GM12872 (cell line): ENCODE results near the gene C6orf89.

Source experiments
- TF ChIP-seq, protein P1 (sequence below): IDR thresholded peaks from 3 replicates; pipeline ENCODE4 v1.5.1; 2011; ENCODE audit warnings: low read depth, mild to moderate bottlenecking, low read length, moderate library complexity; ENCODE audit not compliant: insufficient read depth

Gene C6orf89

GRCh38 chr6:36973190-36973589, 87.4 kb downstream of the C6orf89 start:
- TF ChIP-seq, protein P1, sequence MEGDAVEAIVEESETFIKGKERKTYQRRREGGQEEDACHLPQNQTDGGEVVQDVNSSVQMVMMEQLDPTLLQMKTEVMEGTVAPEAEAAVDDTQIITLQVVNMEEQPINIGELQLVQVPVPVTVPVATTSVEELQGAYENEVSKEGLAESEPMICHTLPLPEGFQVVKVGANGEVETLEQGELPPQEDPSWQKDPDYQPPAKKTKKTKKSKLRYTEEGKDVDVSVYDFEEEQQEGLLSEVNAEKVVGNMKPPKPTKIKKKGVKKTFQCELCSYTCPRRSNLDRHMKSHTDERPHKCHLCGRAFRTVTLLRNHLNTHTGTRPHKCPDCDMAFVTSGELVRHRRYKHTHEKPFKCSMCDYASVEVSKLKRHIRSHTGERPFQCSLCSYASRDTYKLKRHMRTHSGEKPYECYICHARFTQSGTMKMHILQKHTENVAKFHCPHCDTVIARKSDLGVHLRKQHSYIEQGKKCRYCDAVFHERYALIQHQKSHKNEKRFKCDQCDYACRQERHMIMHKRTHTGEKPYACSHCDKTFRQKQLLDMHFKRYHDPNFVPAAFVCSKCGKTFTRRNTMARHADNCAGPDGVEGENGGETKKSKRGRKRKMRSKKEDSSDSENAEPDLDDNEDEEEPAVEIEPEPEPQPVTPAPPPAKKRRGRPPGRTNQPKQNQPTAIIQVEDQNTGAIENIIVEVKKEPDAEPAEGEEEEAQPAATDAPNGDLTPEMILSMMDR: no peak

GRCh38 chr6:36973647-36974046, 87.9 kb downstream of the C6orf89 start:
- TF ChIP-seq, protein P1: no peak

DNA sequence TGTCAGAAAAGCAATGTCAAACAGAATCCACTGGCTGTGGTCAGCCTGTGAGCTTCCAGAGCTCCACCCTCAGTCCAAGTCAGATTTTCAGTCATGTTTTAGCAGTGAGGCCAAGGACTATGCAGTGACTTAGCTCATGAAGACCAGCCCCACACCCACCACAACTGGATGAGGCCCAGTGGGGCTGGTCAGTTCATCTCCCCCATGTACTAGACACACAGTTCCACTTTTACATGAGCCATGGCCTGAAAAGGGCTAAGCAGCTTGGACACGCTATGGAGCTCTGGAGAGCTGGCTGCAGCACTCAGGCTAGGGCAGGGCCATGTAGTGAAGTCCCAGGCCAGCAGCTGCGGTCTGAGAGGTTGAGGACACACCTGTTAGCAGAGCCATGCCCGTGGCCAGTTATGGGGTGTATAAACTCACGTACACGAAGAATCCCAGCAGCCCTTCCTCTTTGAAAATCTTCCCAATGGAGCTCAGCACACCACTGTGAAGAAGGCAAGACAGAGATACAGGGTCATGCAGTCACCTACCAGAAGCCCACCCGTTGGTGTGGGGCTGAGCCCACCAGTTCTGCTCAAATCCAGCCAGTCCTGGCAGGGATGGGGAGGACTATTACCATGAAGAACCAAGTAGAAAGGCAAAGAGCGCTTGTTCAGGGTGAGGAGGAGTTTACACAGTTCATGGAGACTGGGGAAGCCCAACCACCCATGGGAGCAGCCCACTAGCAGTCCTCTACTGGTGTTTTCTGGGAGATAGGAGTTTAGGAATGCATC, 89.7 kb downstream of the C6orf89 start:
- TF ChIP-seq, protein P1: no peak

DNA sequence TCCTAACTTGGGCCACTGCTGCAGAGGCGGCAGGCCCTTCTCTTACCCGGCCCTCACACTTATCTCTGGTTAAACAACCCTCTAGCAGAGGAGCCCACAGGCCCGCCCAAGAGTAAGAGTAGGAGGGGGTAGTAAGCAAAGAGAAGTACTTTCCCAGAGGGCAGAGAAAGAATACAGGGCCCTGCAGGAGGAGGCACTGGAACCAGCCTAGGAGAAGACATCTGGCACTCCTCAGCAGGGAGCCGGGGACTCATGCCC, 90.2 kb downstream of the C6orf89 start:
- TF ChIP-seq, protein P1: no peak

DNA sequence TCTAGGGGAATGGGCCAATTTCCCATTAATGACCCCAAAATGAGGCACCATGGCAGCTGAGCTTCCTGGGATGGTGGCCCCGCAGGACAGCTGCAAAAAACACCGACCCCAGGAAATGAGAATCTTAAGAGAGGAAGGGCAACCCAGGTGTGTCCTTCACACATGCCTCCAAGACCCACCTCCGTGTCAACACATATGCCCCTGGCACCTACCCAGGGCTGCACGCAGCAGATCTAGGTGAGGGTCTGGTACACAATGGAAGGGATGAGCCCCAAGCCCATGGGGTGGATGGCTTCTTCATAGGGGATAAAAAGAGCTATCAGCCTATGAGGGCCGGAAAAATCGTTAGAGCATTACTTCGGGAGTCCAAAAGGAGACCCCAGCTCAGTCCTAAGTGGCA, 90.8 kb downstream of the C6orf89 start:
- TF ChIP-seq, protein P1: no peak

GRCh38 chr6:36976931-36977330, 91.2 kb downstream of the C6orf89 start:
- TF ChIP-seq, protein P1: no peak

- TF ChIP-seq, protein P1: peak; percentile 70
These were observed 91.8 kb downstream of the C6orf89 start for GRCh38 chr6:36977470-36977941.
